Spleen (tissue), 7 donors: ENCODE measurements around the gene YAP1.

Experiments
- CTCF ChIP-seq, 11 experiments: fragments of 200-600 bp in 7 of 11; fragments of 450-650 bp in 4 of 11; sonication (generic) in 4 of 11; IDR thresholded peaks in 8 of 11; conservative IDR thresholded peaks in 3 of 11; 1 replicate in 7 of 11; 2 replicates in 4 of 11; pipeline versions ENCODE4 v1.4.0 to v1.8.0; 2016 to 2021; ENCODE audit warnings: antibody characterized with exemption in 11 of 11, inconsistent platforms in 4 of 11, mild to moderate bottlenecking in 1 of 11
- POLR2AphosphoS5 ChIP-seq, 3 donors: sonication (generic); formaldehyde crosslinking; IDR thresholded peaks; one replicate each; pipeline ENCODE4 v1.5.1; 2017; ENCODE audit warnings: antibody characterized with exemption in 3 of 3
- donor health status: DM: no; HTN: no; CAD: no; lungs with moderate emphysema.
- donor health status: DM: no; HTN: no; CAD: no.
- donor health status: DM: no; HTN: no; CAD: no.

- TF ChIP-seq CTCF (IDR thresholded peaks at IDR 0.05 in 8 of 11, conservative IDR thresholded peaks at IDR 0.05 in 3 of 11) (no peak), POLR2AphosphoS5 (IDR thresholded peaks at IDR 0.05) (no peak)
Measured at GRCh38 chr11:102064316-102064715, 45.9 kb upstream of the YAP1 start.
